Lower leg skin (tissue), 4 donors: Measurements from ENCODE around the gene AKAP12. TPM values are rescaled to one million over a fixed set of nuclear protein-coding genes. Genes with fewer than 3 reads are reported as not detected.
"Not testable (repeated sequence)": the region's sequence is repeated elsewhere in the genome, so short reads cannot be mapped to it uniquely, and the experiment has no call there.

ENCODE experiments used
- DNase-seq, 2 donors: peaks; one replicate each; pipeline ENCODE4 v3.0.0-alpha.2; 2019; ENCODE audit warnings: low spot score in 2 of 2
- H3K4me3 ChIP-seq: fragments of 200-600 bp; sonication (generic); 2 replicates; pipeline ENCODE4 v1.5.1; 2017; ENCODE audit warnings: mild to moderate bottlenecking, low read depth; ENCODE audit not compliant: poor library complexity, severe bottlenecking
- CTCF ChIP-seq, 3 donors: fragments of 450-650 bp; IDR thresholded peaks; one replicate each; pipeline ENCODE4 v1.5.1; 2016; ENCODE audit warnings: antibody characterized with exemption in 3 of 3, mild to moderate bottlenecking in 3 of 3, moderate library complexity in 2 of 3
- POLR2A ChIP-seq, 2 donors: fragments of 450-650 bp; IDR thresholded peaks; one replicate each; pipeline ENCODE4 v1.6.1; 2016 to 2017; ENCODE audit warnings: antibody characterized with exemption in 2 of 2, mild to moderate bottlenecking in 1 of 2, moderate library complexity in 1 of 2
- WGBS, 2 donors: methylation state at CpG; one replicate each; pipeline ENCODE4 v1.1.5; 2018; 5-methylcytosine and 5-hydroxymethylcytosine counted together
- intact Hi-C: fragments of 100-400 bp; cut with DNase I; formaldehyde crosslinking; loops from one replicate; pipeline ENCODE4 v1.15.0; 2023; ENCODE audit warnings: low total_unique reads
- total RNA-seq, 4 donors: library from RNA; depleted of rRNA; stranded (reverse); fragments of >200 nt; gene quantifications; one replicate each; pipeline ENCODE4 v1.1.0, GENCODE V29; 2016

Gene AKAP12
- total RNA-seq, 4 donors from 2014 or later = 14.7 to 29.9 (median 16.0) TPM

DNA sequence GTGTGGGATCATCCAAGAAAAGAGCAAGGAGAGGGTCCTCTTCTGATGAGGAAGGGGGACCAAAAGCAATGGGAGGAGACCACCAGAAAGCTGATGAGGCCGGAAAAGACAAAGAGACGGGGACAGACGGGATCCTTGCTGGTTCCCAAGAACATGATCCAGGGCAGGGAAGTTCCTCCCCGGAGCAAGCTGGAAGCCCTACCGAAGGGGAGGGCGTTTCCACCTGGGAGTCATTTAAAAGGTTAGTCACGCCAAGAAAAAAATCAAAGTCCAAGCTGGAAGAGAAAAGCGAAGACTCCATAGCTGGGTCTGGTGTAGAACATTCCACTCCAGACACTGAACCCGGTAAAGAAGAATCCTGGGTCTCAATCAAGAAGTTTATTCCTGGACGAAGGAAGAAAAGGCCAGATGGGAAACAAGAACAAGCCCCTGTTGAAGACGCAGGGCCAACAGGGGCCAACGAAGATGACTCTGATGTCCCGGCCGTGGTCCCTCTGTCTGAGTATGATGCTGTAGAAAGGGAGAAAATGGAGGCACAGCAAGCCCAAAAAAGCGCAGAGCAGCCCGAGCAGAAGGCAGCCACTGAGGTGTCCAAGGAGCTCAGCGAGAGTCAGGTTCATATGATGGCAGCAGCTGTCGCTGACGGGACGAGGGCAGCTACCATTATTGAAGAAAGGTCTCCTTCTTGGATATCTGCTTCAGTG, 110.8 kb downstream of the AKAP12 start:
- TF ChIP-seq POLR2A (IDR thresholded peaks at IDR 0.05) (no peak), CTCF (IDR thresholded peaks at IDR 0.05) (no peak)
- peak in 1 of 2 donors; percentile 32 for DNase-seq
- intact Hi-C loops = no loop called here
- WGBS, 2 donors = 94% methylated on average over 20 of the region's 20 CpGs
- no peak overlapping the region for H3K4me3 ChIP-seq

DNA sequence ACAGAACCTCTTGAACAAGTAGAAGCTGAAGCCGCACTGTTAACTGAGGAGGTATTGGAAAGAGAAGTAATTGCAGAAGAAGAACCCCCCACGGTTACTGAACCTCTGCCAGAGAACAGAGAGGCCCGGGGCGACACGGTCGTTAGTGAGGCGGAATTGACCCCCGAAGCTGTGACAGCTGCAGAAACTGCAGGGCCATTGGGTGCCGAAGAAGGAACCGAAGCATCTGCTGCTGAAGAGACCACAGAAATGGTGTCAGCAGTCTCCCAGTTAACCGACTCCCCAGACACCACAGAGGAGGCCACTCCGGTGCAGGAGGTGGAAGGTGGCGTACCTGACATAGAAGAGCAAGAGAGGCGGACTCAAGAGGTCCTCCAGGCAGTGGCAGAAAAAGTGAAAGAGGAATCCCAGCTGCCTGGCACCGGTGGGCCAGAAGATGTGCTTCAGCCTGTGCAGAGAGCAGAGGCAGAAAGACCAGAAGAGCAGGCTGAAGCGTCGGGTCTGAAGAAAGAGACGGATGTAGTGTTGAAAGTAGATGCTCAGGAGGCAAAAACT, 111.5 kb downstream of the AKAP12 start:
- intact Hi-C loops = no loop called here
- TF ChIP-seq POLR2A (IDR thresholded peaks at IDR 0.05) (no peak), CTCF (IDR thresholded peaks at IDR 0.05) (no peak)
- WGBS, 2 donors = 84 to 90% methylated on average over 18 of the region's 18 CpGs
- H3K4me3 ChIP-seq = no peak overlapping the region
- peak in 1 of 2 donors; percentile 68 for DNase-seq

DNA sequence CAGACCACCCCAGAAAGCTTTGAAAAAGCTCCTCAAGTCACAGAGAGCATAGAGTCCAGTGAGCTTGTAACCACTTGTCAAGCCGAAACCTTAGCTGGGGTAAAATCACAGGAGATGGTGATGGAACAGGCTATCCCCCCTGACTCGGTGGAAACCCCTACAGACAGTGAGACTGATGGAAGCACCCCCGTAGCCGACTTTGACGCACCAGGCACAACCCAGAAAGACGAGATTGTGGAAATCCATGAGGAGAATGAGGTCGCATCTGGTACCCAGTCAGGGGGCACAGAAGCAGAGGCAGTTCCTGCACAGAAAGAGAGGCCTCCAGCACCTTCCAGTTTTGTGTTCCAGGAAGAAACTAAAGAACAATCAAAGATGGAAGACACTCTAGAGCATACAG, 112.0 kb downstream of the AKAP12 start:
- TF ChIP-seq POLR2A (IDR thresholded peaks at IDR 0.05) (no peak), CTCF (IDR thresholded peaks at IDR 0.05) (no peak)
- peak in 1 of 2 donors; percentile 53 for DNase-seq
- H3K4me3 ChIP-seq = no peak overlapping the region
- intact Hi-C loops = no loop called here
- 94 to 96% methylated on average over 7 of the region's 7 CpGs for WGBS, 2 donors

DNA sequence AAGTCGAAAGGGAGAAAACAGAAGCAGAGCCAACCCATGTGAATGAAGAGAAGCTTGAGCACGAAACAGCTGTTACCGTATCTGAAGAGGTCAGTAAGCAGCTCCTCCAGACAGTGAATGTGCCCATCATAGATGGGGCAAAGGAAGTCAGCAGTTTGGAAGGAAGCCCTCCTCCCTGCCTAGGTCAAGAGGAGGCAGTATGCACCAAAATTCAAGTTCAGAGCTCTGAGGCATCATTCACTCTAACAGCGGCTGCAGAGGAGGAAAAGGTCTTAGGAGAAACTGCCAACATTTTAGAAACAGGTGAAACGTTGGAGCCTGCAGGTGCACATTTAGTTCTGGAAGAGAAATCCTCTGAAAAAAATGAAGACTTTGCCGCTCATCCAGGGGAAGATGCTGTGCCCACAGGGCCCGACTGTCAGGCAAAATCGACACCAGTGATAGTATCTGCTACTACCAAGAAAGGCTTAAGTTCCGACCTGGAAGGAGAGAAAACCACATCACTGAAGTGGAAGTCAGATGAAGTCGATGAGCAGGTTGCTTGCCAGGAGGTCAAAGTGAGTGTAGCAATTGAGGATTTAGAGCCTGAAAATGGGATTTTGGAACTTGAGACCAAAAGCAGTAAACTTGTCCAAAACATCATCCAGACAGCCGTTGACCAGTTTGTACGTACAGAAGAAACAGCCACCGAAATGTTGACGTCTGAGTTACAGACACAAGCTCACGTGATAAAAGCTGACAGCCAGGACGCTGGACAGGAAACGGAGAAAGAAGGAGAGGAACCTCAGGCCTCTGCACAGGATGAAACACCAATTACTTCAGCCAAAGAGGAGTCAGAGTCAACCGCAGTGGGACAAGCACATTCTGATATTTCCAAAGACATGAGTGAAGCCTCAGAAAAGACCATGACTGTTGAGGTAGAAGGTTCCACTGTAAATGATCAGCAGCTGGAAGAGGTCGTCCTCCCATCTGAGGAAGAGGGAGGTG, 112.9 kb downstream of the AKAP12 start:
- 84 to 89% methylated on average over 19 of the region's 19 CpGs for WGBS, 2 donors

DNA sequence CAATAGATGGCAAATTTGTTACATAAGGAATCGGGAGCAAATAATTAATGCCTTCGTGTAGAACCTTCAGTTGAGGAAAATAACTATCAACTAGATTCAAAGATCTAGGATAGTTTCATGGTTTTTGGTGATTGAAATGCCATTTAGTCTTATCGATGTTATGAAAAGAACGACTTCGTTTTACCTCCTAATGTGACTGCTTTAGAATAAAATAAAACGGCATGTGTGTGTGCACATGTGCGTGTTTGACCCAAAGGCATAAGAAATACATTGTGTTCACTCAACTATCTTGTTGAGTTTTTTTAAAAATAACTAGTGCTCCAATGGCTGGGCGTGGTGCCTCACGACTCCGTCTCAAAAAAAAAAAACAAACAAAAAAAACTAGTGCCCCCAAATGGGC, 114.0 kb downstream of the AKAP12 start:
- WGBS, 2 donors = 94 to 95% methylated on average over 10 of the region's 10 CpGs
- TF ChIP-seq CTCF (IDR thresholded peaks at IDR 0.05) (no peak), POLR2A (IDR thresholded peaks at IDR 0.05) (no peak)
- H3K4me3 ChIP-seq = no peak overlapping the region
- intact Hi-C loops = no loop called here
- no peak for DNase-seq

More for the DNA sequence above, 112.9 kb downstream of the AKAP12 start:
- H3K4me3 ChIP-seq = no peak overlapping the region
- intact Hi-C loops = no loop called here
- TF ChIP-seq POLR2A (IDR thresholded peaks at IDR 0.05) (no peak), CTCF (IDR thresholded peaks at IDR 0.05) (no peak)
- no peak for DNase-seq

DNA sequence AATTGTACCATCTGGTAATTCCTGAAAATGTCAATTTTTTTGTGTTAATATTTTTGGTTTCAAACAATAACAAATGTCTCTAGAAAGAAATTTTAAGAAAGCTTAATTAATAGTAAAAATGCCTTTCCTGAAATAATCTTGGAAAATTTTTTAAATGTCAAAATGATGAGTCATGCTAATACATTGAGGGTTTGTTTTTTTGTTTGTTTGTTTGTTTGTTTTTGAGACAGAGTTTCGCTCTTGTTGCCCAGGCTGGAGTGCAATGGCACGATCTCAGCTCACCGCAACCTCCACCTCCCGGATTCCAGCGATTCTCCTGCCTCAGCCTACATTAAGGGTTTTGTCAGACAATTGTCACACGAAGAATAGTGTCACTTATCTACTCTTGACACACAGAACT, 117.2 kb downstream of the AKAP12 start:
- H3K4me3 ChIP-seq, intact Hi-C loops, DNase-seq: not testable (repeated sequence)
- 70 to 75% methylated on average over 6 of the region's 6 CpGs for WGBS, 2 donors
